Neuronal stem cell (in vitro differentiated cells): ENCODE measurements around the gene SLC25A10.

Experiments
- DNase-seq: peaks from one replicate; pipeline ENCODE4 v3.0.0-alpha.2; 2013; ENCODE audit warnings: low spot score
- H2AFZ ChIP-seq: one replicate; pipeline ENCODE4 v1.6.1; 2013; ENCODE audit warnings: mild to moderate bottlenecking, low read length, inconsistent platforms
- H2AK5ac ChIP-seq: 2 replicates; pipeline ENCODE4 v1.6.1; 2013; ENCODE audit warnings: low read depth, mild to moderate bottlenecking, inconsistent platforms, low read length, moderate library complexity, mixed read lengths
- H2BK120ac ChIP-seq: 2 replicates; pipeline ENCODE4 v1.6.1; 2013; ENCODE audit warnings: low read depth, mild to moderate bottlenecking, inconsistent platforms, low read length, moderate library complexity, mixed read lengths
- H2BK12ac ChIP-seq: one replicate; pipeline ENCODE4 v1.6.1; 2013; ENCODE audit warnings: low read length, inconsistent platforms
- H2BK15ac ChIP-seq: 2 replicates; pipeline ENCODE4 v1.6.1; 2013; ENCODE audit warnings: mild to moderate bottlenecking, low read length, inconsistent platforms, mixed read lengths
- H2BK5ac ChIP-seq: one replicate; pipeline ENCODE4 v1.6.1; 2013; ENCODE audit warnings: inconsistent platforms, mild to moderate bottlenecking, low read length, moderate library complexity
- H3K14ac ChIP-seq: one replicate; pipeline ENCODE4 v1.6.1; 2013; ENCODE audit warnings: low read length, inconsistent platforms
- H3K18ac ChIP-seq: 2 replicates; pipeline ENCODE4 v1.6.1; 2013; ENCODE audit warnings: low read length, inconsistent platforms
- H3K23ac ChIP-seq: 2 replicates; pipeline ENCODE4 v1.6.1; 2013; ENCODE audit warnings: low read depth, mild to moderate bottlenecking, mixed read lengths, low read length, inconsistent platforms; ENCODE audit not compliant: poor library complexity
- H3K27ac ChIP-seq: replicated peaks from 3 replicates; pipeline ENCODE4 v1.5.1; 2013; ENCODE audit warnings: low read length, inconsistent platforms
- H3K27me3 ChIP-seq, 3 experiments: 2 replicates each; pipeline ENCODE4 v1.6.1; 2013; ENCODE audit warnings: low read length in 3 of 3, mild to moderate bottlenecking in 2 of 3, inconsistent platforms in 1 of 3, low read depth in 1 of 3, mixed read lengths in 1 of 3, moderate library complexity in 1 of 3; ENCODE audit not compliant: control insufficient read depth in 3 of 3, insufficient read depth in 3 of 3
- H3K36me3 ChIP-seq, 2 donors: replicated peaks in 1 of 2; 2 replicates each; pipeline ENCODE4 v1.6.1; 2013; ENCODE audit warnings: low read length in 2 of 2; ENCODE audit not compliant: control insufficient read depth in 2 of 2, insufficient read depth in 2 of 2
- H3K4ac ChIP-seq: 2 replicates; pipeline ENCODE4 v1.6.1; 2013; ENCODE audit warnings: inconsistent platforms, mild to moderate bottlenecking, low read length, moderate library complexity
- H3K4me1 ChIP-seq, 2 donors: 1 replicate in 1 of 2; 2 replicates in 1 of 2; pipeline ENCODE4 v1.6.1; 2013; ENCODE audit warnings: low read length in 2 of 2, low read depth in 1 of 2; ENCODE audit not compliant: control insufficient read depth in 2 of 2, insufficient read depth in 1 of 2
- H3K4me2 ChIP-seq: one replicate; pipeline ENCODE4 v1.6.1; 2013; ENCODE audit warnings: mild to moderate bottlenecking, low read length, inconsistent platforms; ENCODE audit not compliant: insufficient read depth, poor library complexity, severe bottlenecking
- H3K4me3 ChIP-seq, 2 donors: 2 replicates each; pipeline ENCODE4 v1.5.1; 2013; ENCODE audit warnings: low read length in 2 of 2, mild to moderate bottlenecking in 2 of 2, inconsistent platforms in 1 of 2, moderate library complexity in 1 of 2
- H3K79me1 ChIP-seq: one replicate; pipeline ENCODE4 v1.6.1; 2013; ENCODE audit warnings: low read depth, mild to moderate bottlenecking, inconsistent platforms, low read length, moderate library complexity
- H3K9ac ChIP-seq: one replicate; pipeline ENCODE4 v1.6.1; 2013; ENCODE audit warnings: mild to moderate bottlenecking, low read depth, low read length, inconsistent platforms; ENCODE audit not compliant: poor library complexity
- H3K9me3 ChIP-seq, 2 donors: replicated peaks in 1 of 2; 2 replicates each; pipeline versions ENCODE3 to v1.6.1; 2013; ENCODE audit warnings: low read length in 2 of 2, mild to moderate bottlenecking in 2 of 2, inconsistent platforms in 1 of 2, low read depth in 1 of 2, mixed read lengths in 1 of 2, moderate library complexity in 1 of 2; ENCODE audit not compliant: control insufficient read depth in 2 of 2, insufficient read depth in 1 of 2
- H4K8ac ChIP-seq: one replicate; pipeline ENCODE4 v1.6.1; 2013; ENCODE audit warnings: low read depth, mild to moderate bottlenecking, inconsistent platforms, low read length, moderate library complexity
- H4K91ac ChIP-seq: one replicate; pipeline ENCODE4 v1.6.1; 2013; ENCODE audit warnings: low read length, low read depth, mild to moderate bottlenecking, inconsistent platforms; ENCODE audit not compliant: poor library complexity
- WGBS, 2 donors: extraction: QIAGEN DNeasy Blood & Tissue Kit; methylation state at CpG; one replicate each; pipeline ENCODE4 v1.1.7; 2013; ENCODE audit warnings: missing lambda C conversion rate in 2 of 2, mixed read lengths in 1 of 2; ENCODE audit not compliant: insufficient read length in 2 of 2, insufficient replicate concordance in 1 of 2; ENCODE audit errors: extremely low coverage in 2 of 2; 5-methylcytosine and 5-hydroxymethylcytosine counted together

SLC25A10 gene

GRCh38 chr17:81723651-81724209 lies 11.6 kb downstream of the SLC25A10 start:
- Histone ChIP-seq H4K8ac (no peak overlapping the region), H4K91ac (no peak overlapping the region), H3K9me3 (no peaks in the 10 kb centered on the region), H2BK12ac (no peak overlapping the region), H3K27ac (no peak overlapping the region), H3K14ac (no peak overlapping the region), H3K4ac (no peak overlapping the region), H3K4me2 (no peak overlapping the region), H3K18ac (no peak overlapping the region), H2BK5ac (no peak overlapping the region), H2BK15ac (no peak overlapping the region), H3K4me1 (no peaks in the 10 kb centered on the region), H2AK5ac (no peak overlapping the region), H3K27me3 (no peaks in the 10 kb centered on the region), H3K36me3 (peaks cover 0 to 12% of the 10 kb centered on the region in 2 donors), H3K23ac (no peak overlapping the region), H2BK120ac (no peak overlapping the region), H3K4me3 (no peak overlapping the region), H3K9ac (no peak overlapping the region), H3K79me1 (no peaks in the 10 kb centered on the region), H2AFZ (no peak overlapping the region)
- no peak for DNase-seq
- WGBS, 2 donors, result no CpG with 5 or more reads among the region's 12 CpGs

GRCh38 chr17:81725439-81725838 lies 13.4 kb downstream of the SLC25A10 start:
- H3K36me3 ChIP-seq, result no peaks in the 10 kb centered on the region
- H2BK15ac ChIP-seq, result no peak overlapping the region
- no peak overlapping the region for H3K4me2 ChIP-seq
- H3K79me1 ChIP-seq, result no peaks in the 10 kb centered on the region
- H4K91ac ChIP-seq, result no peak overlapping the region
- H2AFZ ChIP-seq, result no peak overlapping the region
- no peak for DNase-seq
- no peak overlapping the region for H3K4ac ChIP-seq
- H3K27ac ChIP-seq, result no peak overlapping the region
- no peak overlapping the region for H2BK5ac ChIP-seq
- H3K9ac ChIP-seq, result no peak overlapping the region
- no peaks in the 10 kb centered on the region for H3K9me3 ChIP-seq
- H3K4me3 ChIP-seq, result no peak overlapping the region
- H3K14ac ChIP-seq, result no peak overlapping the region
- no peak overlapping the region for H3K18ac ChIP-seq
- WGBS, 2 donors, result no CpG with 5 or more reads among the region's 9 CpGs
- no peak overlapping the region for H3K23ac ChIP-seq
- H3K27me3 ChIP-seq, result no peaks in the 10 kb centered on the region
- H4K8ac ChIP-seq, result no peak overlapping the region
- H2BK12ac ChIP-seq, result no peak overlapping the region
- no peak overlapping the region for H2AK5ac ChIP-seq
- no peak overlapping the region for H2BK120ac ChIP-seq
- H3K4me1 ChIP-seq, result no peaks in the 10 kb centered on the region

DNA sequence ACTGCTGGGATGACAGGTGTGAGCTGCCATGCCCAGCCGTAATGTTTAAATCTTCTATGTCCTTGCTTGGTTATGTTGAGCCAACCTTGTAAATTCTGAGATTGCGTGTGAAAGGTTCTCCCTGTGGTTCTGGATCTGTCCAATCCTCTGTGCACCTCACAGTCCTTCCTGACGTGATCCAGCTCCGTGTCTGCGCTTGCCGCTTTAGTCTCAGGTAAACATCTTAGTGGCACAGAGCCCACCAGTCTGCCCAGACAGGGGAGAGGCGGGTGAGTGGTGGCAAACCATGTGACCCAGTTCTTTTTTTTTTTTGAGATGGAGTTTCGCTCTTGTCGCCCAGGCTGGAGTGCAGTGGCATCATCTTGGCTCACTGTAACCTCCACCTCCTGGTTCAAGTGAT lies 13.9 kb downstream of the SLC25A10 start:
- no peak overlapping the region for H4K8ac ChIP-seq
- H3K23ac ChIP-seq, result no peak overlapping the region
- H2BK15ac ChIP-seq, result no peak overlapping the region
- H3K4me1 ChIP-seq, result no peaks in the 10 kb centered on the region
- no peaks in the 10 kb centered on the region for H3K27me3 ChIP-seq
- H3K14ac ChIP-seq, result no peak overlapping the region
- H2BK120ac ChIP-seq, result no peak overlapping the region
- H3K4ac ChIP-seq, result no peak overlapping the region
- H4K91ac ChIP-seq, result no peak overlapping the region
- no peak overlapping the region for H2AK5ac ChIP-seq
- H3K36me3 ChIP-seq, result no peaks in the 10 kb centered on the region
- no peaks in the 10 kb centered on the region for H3K79me1 ChIP-seq
- no peak overlapping the region for H2BK5ac ChIP-seq
- DNase-seq, result no peak
- H3K27ac ChIP-seq, result no peak overlapping the region
- no peak overlapping the region for H2AFZ ChIP-seq
- no peak overlapping the region for H3K4me3 ChIP-seq
- WGBS, 2 donors, result no CpG with 5 or more reads among the region's 9 CpGs
- no peaks in the 10 kb centered on the region for H3K9me3 ChIP-seq
- H3K9ac ChIP-seq, result no peak overlapping the region
- H3K18ac ChIP-seq, result no peak overlapping the region
- no peak overlapping the region for H3K4me2 ChIP-seq
- no peak overlapping the region for H2BK12ac ChIP-seq

DNA sequence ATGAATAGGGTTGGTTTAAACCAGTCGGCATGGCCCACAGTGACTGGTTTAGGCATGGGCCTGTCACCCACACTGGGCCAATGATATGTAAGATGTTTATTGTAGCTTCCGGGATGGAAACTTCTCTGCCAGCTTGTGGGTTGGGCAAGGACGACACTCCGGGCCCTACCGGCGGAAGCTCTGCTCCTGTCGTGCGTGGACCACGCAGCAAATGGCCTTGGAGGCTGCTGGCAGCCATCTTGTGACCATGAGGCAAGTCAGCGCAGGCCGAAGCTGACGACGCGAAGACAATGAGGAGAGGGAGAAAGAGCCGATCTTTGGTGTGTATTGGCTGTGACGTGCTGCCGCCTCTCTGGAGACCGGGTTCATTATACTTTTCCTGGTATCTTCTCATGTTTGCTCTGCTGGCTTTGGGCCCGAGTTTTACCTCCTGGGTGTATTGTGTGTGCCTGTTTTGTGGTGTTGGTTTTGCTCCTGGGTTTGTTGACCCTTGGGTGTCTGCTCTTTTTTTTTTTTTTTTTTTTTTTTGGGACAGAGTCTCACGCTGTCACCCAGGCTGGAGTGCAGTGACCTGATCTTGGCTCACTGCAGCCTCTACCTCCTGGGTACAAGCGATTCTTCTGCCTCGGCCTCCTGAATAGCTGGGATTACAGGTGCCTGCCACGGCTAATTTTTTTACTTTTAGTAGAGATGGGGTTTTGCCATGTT lies 15.4 kb downstream of the SLC25A10 start:
- Histone ChIP-seq H2BK120ac (no peak overlapping the region), H4K8ac (no peak overlapping the region), H4K91ac (no peak overlapping the region), H3K4me3 (no peak overlapping the region), H3K14ac (no peak overlapping the region), H3K36me3 (no peaks in the 10 kb centered on the region), H3K27ac (no peak overlapping the region), H2BK15ac (no peak overlapping the region), H3K18ac (no peak overlapping the region), H3K4me1 (peaks cover 5 to 6% of the 10 kb centered on the region in 2 donors), H2BK5ac (peak overlapping the region; percentile 72), H2AK5ac (no peak overlapping the region), H3K4me2 (no peak overlapping the region), H2BK12ac (no peak overlapping the region), H3K27me3 (peaks cover 0 to 6% (median 0%) of the 10 kb centered on the region in 3 experiments), H2AFZ (peak overlapping the region; percentile 32), H3K23ac (peak overlapping the region; percentile 49), H3K79me1 (no peaks in the 10 kb centered on the region), H3K9ac (peak overlapping the region; percentile 72), H3K4ac (no peak overlapping the region), H3K9me3 (no peaks in the 10 kb centered on the region)
- DNase-seq, result no peak
- no CpG with 5 or more reads among the region's 23 CpGs for WGBS, 2 donors
